ENCODE measurements around the gene TLL1.

Gene TLL1

DNA sequence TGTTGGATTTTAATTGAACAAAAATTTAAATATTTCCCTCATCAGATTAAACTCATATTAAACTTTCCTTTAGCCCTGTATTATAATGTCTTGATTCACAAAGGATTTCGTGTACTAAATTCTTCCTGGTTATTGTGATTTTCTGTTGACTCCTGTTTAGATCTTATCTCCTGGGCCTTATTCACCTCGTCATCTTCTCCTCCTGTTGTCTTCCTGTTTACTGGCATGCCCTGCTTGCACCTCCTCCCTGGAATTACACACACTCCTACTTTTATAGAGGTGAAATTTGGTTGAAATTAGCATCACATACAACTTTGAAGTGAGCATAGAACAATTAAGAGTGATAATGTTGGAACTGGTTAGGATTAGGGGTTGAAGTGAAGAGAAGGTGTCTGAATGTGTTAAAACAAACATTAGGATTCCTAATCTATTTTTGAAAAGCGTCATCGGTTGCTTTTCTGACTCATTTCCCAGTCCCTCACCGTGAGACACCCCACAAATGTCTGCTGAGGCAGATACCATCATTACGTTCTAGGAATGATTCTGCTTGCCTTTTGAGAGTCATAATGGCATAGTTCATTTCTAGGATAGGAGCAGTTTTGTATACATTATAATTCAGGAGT lies 32.5 kb downstream of the TLL1 start:
- DNase-seq: no peak

DNA sequence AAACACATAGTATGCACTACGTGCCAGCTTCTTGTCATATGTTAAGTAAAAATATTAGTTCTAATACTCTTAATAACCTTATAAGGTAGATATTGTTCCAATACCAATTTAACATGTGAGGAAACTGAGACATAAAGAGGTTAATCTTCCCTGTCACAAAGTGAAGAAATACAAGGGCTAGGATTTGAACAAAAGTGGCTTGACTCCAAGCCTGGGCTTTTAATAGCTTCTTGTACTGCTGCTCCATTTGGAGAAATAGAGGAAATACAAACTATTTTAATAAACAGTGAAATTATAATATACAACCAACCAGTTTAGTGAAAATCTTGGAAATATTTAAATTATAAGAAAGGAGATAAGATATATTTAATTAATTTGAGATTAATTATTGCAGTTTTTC lies 33.2 kb downstream of the TLL1 start:
- DNase-seq: no peak

DNA sequence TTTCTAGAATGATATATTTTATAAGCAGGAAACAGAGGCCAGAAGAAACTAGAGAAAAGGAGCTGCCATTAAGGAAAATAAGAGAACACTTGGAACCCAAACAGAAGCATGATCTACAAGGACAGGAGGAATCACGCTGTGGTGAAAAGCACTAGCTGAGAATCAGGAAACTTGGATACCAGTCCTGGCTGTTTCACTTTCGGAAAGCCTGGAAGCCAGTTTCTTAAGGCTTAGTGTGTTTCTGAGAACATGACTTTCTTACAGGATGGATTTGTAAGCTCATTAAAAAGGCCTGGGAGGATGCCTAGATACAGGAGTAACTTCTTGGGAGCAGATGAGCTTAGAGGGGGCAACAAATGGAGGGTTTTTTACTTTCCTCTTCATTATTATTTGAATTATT lies 36.9 kb downstream of the TLL1 start:
- no peak for DNase-seq

- DNase-seq: no peak
These were observed 42.2 kb downstream of the TLL1 start for GRCh38 chr4:165915215-165915614.

GRCh38 chr4:165921546-165921945 lies 48.5 kb downstream of the TLL1 start:
- no peak for DNase-seq

DNA sequence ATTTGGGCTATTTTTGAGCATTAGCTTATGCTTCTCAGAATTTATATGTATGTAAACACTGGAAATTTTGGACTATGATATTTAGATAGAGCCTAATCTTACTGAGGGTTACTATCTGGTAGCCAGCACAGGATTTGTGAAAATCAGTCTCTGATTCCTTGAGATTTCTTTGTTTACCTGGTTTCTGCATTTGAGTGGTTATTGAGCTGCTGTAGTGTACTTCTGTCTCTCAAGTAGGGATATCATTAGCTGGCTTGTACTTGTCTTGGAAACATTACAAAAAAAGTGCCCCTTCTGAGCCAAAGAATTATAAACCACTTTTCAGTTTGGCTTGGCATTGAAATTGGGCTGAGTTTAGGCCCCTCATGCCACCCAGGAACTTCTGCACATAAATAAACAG lies 49.7 kb downstream of the TLL1 start:
- no peak for DNase-seq

DNA sequence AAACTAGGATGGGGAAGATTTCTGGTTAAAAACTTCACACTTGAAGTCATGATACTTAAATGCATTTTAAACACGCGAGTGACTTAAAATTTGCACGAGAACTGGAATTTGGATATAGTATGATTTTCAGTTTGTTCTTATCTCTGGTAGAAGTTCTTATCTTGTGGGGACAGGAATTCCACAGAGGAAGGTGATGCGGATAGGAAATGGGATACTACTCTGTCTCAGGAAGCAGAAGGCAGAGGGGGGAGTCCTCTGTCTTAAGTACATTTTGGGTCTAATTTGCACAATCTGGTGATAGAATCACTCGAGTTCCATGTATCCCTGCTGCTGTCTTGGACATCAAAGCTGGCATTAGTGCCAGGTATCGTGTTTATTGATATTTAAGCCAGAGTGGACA lies 53.3 kb downstream of the TLL1 start:
- DNase-seq: no peak

GRCh38 chr4:165927366-165927765 lies 54.3 kb downstream of the TLL1 start:
- DNase-seq: no peak

DNA sequence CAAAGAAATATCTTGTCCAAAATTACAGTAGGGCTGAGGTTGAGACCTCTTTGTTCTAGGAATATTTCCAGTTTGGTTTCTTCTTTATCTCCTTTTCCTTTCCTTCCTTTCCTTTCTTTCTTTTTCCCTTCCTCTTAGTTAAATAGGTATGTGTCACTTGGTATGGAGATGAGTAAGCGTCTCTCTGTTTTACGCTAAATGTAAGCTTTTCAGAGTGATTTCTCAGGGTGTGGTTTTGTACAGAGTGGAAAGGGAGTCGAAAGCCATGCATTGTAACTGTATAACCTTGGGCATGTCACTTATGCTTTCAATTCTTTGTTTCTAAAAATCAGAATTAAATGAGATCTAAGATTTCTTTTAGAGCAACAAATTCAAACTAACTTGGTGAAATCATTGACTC lies 54.8 kb downstream of the TLL1 start:
- DNase-seq: no peak

DNA sequence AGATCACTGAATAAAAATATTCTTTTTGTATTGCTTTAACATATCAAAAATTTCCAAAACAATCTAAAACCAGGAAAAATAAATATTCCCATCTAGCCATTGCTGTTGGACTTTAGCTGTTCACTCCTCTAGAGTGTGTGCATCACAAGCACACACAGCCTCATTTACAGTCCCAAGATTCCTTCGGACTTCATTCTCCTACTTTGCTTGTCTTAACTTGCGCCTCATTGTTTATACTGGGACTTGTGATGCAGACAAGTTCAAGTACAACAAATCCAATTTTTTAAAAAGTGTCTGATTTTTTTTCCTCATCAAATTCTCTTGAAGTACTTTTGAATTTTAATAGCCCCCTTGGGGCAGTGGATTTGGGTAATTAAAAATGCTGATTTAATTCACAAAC lies 55.6 kb downstream of the TLL1 start:
- no peak for DNase-seq

DNA sequence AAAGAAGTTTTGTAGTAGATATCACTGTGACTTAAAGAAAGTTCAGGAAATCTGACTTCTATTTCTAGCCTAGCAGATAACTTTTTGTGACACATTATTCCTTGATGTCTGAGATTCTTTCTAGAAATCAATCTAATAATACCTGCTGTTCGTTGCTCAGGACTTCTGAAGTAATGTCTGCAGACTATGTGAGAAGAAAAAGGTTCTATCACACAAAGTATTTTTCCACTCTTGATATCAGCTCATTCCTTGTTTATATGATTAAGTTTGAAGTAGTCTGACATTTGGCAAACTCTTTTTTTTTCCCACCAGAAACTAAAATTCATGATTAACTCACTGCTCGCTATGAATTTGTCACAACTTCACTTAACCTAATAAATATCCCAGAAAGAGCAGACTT lies 56.6 kb downstream of the TLL1 start:
- no peak for DNase-seq

DNA sequence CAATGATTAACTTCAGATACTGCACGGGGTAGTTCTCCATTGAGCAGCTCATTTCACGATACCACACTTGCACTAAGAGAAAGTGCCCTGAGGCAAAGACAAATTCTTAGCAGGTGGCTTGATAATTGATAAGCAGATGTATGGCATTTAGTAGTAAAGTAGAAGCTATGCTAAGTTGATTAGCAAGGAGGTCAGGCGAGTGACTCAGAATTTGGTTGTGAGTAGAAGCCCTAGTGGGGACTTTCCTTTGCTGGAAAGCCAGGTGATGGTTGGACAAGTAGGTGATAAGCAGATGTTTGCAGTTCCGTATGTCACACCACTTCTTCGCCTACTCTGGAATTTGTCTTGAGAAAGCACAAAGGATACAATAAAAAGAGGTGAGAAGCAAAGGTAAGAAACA lies 58.7 kb downstream of the TLL1 start:
- DNase-seq: no peak

DNA sequence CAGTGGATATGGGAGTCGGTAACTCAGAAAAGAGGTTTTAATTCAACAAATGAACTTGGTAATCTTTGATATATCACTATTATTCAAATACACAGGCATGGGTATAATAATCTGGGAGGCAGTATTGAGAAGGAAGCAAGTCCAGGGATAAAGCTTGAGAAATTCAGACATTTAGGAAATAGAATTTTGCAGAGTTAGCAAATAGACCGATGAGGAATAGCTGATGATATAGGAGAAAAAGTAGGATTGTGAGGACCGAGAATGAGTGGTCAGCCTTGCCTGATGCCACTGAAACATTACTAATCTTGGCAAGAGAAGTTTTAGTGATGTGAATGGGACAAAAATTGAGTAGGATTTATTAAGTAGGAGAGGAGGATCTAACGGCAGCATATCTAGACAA lies 71.9 kb downstream of the TLL1 start:
- DNase-seq: no peak

DNA sequence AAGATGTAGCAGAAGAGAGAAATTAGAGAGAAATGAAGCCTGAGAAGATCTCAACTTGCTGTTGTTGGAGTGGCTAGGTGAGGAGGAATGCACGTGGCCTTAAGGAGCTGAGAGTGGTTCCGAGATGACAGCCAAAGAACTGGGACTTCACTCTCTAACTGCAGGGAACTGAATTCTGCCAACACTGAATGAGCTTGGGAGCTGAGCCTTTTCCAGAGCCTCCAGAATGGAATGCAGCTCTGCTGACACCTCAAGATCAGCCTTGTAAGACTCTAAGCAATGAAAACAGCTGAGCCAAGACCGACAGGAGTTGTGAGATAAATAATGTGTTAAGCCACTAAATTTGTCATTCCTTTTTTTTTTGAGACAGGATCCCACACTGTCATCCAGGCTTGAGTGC lies 73.0 kb downstream of the TLL1 start:
- DNase-seq: no peak

DNA sequence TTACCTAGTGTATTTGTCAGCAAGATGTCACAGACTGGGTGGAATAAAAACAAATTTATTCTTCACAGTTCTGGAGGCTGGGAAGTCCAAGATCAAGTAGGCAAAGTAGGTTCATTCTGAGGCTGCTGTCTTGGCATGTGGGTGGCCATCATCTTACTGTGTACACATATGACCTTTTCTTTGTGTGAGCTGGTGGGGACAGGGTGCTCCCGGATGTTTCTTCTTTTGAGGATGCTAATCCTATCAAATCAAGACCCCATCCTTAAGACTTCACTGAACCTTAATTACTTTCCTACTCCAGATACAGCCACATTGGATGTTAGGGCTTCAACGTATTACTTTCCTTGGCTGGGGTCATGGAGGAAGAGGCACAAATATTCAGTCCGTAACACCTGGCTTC lies 74.0 kb downstream of the TLL1 start:
- DNase-seq: no peak

DNA sequence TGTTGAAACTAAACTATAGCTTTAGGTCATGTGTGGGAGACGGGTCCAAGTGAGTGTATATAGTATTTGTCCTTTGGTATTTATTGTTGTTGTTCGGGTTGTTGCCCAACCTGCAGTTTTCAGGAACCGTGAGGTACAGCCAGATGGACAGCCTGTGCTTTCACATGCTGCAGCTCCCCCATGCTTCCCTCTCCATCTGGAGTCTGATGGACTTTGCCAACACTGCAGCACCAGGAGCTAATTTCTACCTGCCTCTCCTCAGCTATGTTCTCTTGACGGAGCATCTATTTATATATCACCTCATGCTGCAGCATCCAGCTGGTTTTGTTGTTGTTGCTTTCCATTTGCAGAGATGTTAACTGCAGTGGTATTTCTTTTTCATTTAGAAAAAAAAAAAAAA lies 80.1 kb downstream of the TLL1 start:
- no peak for DNase-seq

DNA sequence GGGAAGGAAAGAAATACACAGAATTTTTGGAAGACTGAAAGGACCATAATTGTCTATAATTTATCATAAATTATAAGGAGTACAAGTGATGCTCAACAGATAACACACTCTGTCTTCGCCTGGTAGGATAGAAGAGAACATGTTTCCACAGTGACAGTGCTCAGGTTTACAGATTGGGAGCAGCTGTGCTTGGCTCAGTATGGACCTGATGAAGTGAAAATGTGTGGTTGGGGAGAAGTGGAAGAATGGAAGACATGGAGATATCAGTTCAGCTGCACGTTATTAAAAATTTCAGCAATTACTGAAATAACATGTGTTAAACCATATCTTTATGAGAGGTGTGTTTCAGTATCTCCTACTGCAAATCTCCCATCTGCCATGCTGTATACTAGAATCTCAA lies 90.6 kb downstream of the TLL1 start:
- no peak for DNase-seq

- DNase-seq: no peak
These were observed 91.6 kb downstream of the TLL1 start for GRCh38 chr4:165964591-165964990.

DNA sequence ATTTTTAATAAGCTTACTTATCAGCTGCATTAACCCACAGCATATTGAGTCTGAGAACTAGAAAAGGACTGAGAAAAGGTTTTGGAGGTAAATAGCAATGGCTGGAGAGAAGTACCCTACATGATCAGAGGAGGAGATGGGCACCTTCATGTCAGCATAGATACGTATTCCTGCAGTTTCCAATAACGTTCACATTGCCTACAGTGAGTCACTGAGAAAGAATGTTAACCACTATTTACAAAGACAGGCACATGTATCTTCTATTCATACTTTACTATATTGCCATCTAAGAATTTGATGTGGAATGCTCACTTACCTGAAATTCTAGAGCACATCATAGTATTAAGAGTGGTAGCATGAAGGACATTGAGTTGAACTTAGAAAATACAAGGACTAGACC lies 92.5 kb downstream of the TLL1 start:
- DNase-seq: no peak

GRCh38 chr4:165966833-165967232 lies 93.8 kb downstream of the TLL1 start:
- no peak for DNase-seq

DNA sequence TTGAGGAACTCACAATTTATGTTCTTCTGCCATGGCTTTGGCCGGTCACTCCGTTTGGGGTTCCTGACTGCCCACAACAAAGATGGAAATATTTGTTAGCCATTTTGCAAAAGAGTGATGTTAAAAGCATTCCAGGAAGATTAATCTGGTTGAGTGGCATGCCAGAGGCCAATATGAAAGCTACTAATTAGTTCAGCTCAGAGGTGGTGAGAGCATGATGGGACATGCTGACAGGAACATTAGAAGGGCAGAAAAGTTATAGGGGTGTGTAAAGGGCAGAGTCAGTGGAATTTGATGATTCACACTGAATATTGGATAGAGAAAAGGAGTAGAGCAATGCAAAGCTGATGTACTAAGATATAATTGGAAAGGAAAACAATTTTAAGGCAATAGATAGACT lies 94.4 kb downstream of the TLL1 start:
- DNase-seq: no peak

DNA sequence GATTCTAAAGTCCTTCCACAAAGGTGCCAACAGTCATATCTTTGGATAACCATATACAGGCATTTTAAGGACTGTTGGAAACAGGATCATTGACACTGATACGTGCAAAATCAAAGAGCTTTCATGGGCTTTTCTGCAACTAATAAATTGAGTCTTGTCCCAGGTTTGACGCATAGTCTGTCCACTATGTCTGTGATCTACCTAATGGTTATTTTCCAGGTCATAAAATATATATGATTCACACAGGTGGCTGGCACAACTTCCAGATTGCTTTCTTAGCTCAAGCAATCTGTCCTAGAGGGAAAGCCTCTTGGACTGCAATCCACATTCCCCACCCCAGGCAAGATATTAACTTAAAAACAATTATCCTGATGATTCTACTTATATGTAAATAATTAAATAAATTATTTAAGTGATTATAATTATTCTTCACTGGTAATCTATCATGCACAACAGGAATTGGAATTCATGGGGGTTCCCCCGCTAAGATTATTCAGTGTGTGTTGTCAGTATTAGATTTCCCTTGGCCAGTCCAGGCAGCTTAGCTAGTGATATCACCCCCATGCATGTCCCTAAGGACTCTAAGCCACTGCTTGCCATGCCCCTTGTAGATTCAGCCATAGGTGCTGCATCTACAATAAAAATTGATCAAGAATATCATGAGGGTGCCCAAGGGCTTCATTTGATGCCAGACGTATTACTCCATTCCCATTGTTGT lies 97.8 kb downstream of the TLL1 start:
- no peak for DNase-seq

- DNase-seq: no peak
These were observed 98.4 kb downstream of the TLL1 start for GRCh38 chr4:165971446-165971845.

DNA sequence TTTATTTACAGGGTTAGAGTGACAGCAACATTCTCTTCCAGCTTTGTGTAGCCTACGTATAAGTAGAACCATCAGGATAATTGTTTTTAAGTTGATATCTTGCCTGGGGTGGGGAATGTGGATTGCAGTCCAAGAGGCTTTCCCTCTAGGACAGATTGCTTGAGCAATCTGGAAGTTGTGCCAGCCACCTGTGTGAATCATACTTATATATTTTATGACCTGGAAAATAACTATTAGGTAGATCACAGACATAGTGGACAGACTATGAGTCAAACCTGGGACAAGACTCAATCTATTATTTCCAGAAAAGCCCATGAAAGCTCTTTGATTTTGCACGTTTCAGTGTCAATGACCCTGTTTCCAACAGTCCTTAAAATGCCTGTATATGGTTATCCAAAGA lies 98.9 kb downstream of the TLL1 start:
- DNase-seq: no peak

GRCh38 chr4:165972747-165973146 lies 99.7 kb downstream of the TLL1 start:
- no peak for DNase-seq
